Activated naive CD4-positive, alpha-beta T cell (primary cell): ENCODE data around the gene CEP170B.

Experiments
- DNase-seq, 4 experiments: peaks; one replicate each; lab custom pipeline; 2025; lab: John Stamatoyannopoulos, UW

The CEP170B gene

GRCh38 chr14:104868060-104868740, 3.1 kb downstream of the CEP170B start:
- DNase-seq: no peak

- DNase-seq: no peak
Measured at GRCh38 chr14:104868811-104869572, 3.9 kb downstream of the CEP170B start.

- DNase-seq: no peak
Measured at GRCh38 chr14:104869669-104870367, 4.8 kb downstream of the CEP170B start.

GRCh38 chr14:104870368-104871144, 5.5 kb downstream of the CEP170B start:
- DNase-seq: peak in 3 of 4 experiments; percentile 11 to 48 (median 17)

- no peak for DNase-seq
Measured at GRCh38 chr14:104871145-104871655, 6.1 kb downstream of the CEP170B start.

GRCh38 chr14:104871656-104872468, 6.8 kb downstream of the CEP170B start:
- no peak for DNase-seq

GRCh38 chr14:104872469-104873341, 7.6 kb downstream of the CEP170B start:
- no peak for DNase-seq

GRCh38 chr14:104873380-104874055, 8.4 kb downstream of the CEP170B start:
- DNase-seq: no peak

GRCh38 chr14:104874110-104874531, 9.1 kb downstream of the CEP170B start:
- DNase-seq: no peak

GRCh38 chr14:104874571-104875411, 9.7 kb downstream of the CEP170B start:
- no peak for DNase-seq

- no peak for DNase-seq
Measured at GRCh38 chr14:104875412-104875751, 10.3 kb downstream of the CEP170B start.

- DNase-seq: no peak
Measured at GRCh38 chr14:104875811-104876210, 10.7 kb downstream of the CEP170B start.

- DNase-seq: peak in 2 of 4 experiments; percentile 19 to 37
Measured at GRCh38 chr14:104876251-104876699, 11.2 kb downstream of the CEP170B start.

- DNase-seq: no peak
Measured at GRCh38 chr14:104877066-104877805, 12.2 kb downstream of the CEP170B start.

- DNase-seq: no peak
Measured at GRCh38 chr14:104877806-104878550, 12.9 kb downstream of the CEP170B start.

GRCh38 chr14:104878582-104878981, 13.5 kb downstream of the CEP170B start:
- DNase-seq: no peak
